HG03460 (cell line): ENCODE data around the gene CFAP61.

ENCODE experiments used
- ATAC-seq: cut with Tn5 transposase; IDR thresholded peaks from one replicate; pipeline ENCODE4 v1.9.1; 2021; ENCODE audit not compliant: unreplicated experiment

Gene CFAP61

GRCh38 chr20:20027284-20027683 lies 25.0 kb upstream of the CFAP61 start:
- ATAC-seq: no peak

- no peak for ATAC-seq
Measured at GRCh38 chr20:20031790-20032189, 20.5 kb upstream of the CFAP61 start.

GRCh38 chr20:20034486-20034885 lies 17.8 kb upstream of the CFAP61 start:
- ATAC-seq: no peak

- no peak for ATAC-seq
Measured at GRCh38 chr20:20036756-20037155, 15.6 kb upstream of the CFAP61 start.

- no peak for ATAC-seq
Measured at GRCh38 chr20:20037960-20038359, 14.4 kb upstream of the CFAP61 start.

- no peak for ATAC-seq
Measured at GRCh38 chr20:20038586-20038985, 13.7 kb upstream of the CFAP61 start.

GRCh38 chr20:20039752-20040387 lies 12.5 kb upstream of the CFAP61 start:
- no peak for ATAC-seq

GRCh38 chr20:20051767-20052073 lies 612 bp upstream of the CFAP61 start:
- peak; percentile 22 for ATAC-seq

- ATAC-seq: no peak
Measured at GRCh38 chr20:20060234-20060998, 8.1 kb downstream of the CFAP61 start.

- no peak for ATAC-seq
Measured at GRCh38 chr20:20063941-20064702, 11.8 kb downstream of the CFAP61 start.

GRCh38 chr20:20065361-20065760 lies 13.0 kb downstream of the CFAP61 start:
- no peak for ATAC-seq

GRCh38 chr20:20070871-20071726 lies 18.8 kb downstream of the CFAP61 start:
- ATAC-seq: no peak

GRCh38 chr20:20073801-20074371 lies 21.6 kb downstream of the CFAP61 start:
- ATAC-seq: no peak

- no peak for ATAC-seq
Measured at GRCh38 chr20:20075032-20075431, 22.7 kb downstream of the CFAP61 start.

- no peak for ATAC-seq
Measured at GRCh38 chr20:20076297-20077065, 24.1 kb downstream of the CFAP61 start.

- ATAC-seq: no peak
Measured at GRCh38 chr20:20078041-20078440, 25.7 kb downstream of the CFAP61 start.

GRCh38 chr20:20079102-20079784 lies 26.9 kb downstream of the CFAP61 start:
- no peak for ATAC-seq

GRCh38 chr20:20083807-20084206 lies 31.5 kb downstream of the CFAP61 start:
- ATAC-seq: peak; percentile 71

- ATAC-seq: peak; percentile 20
Measured at GRCh38 chr20:20084296-20084752, 32.0 kb downstream of the CFAP61 start.
